B cell (primary cell): Measurements from ENCODE around the gene EHD2. TPM values are rescaled to one million over a fixed set of nuclear protein-coding genes. Genes with fewer than 3 reads are reported as not detected.

Source experiments
- ATAC-seq: fragments of 200-7000 bp; cut with Tn5 transposase; one replicate; pipeline ENCODE4 v1.10.0; 2021; ENCODE audit warnings: low read depth, mild to moderate bottlenecking, moderate number of reproducible peaks, moderate library complexity
- CTCF ChIA-PET: fragments of 350-600 bp; sonication (Branson Sonifier 250); formaldehyde crosslinking; loops from one replicate; lab custom pipeline; 2021; ENCODE audit warnings: antibody characterized with exemption, inconsistent platforms; lab: Charles Lee
- POLR2A ChIA-PET: fragments of 350-600 bp; sonication (Branson Sonifier 250); formaldehyde crosslinking; loops from one replicate; lab custom pipeline; 2021; ENCODE audit warnings: antibody characterized with exemption; lab: Charles Lee
- DNase-seq: peaks from one replicate; pipeline ENCODE4 v3.0.0; 2013
- H2AFZ ChIP-seq: 2 replicates; pipeline ENCODE4 v1.6.1; 2012; ENCODE audit warnings: mild to moderate bottlenecking, low read depth, low read length; ENCODE audit not compliant: insufficient read depth, poor library complexity, severe bottlenecking
- H3K27ac ChIP-seq, 2 donors: 1 replicate in 1 of 2; 2 replicates in 1 of 2; pipeline ENCODE4 v1.5.1; 2012 to 2013; ENCODE audit warnings: low read length in 2 of 2, mild to moderate bottlenecking in 2 of 2, moderate library complexity in 1 of 2
- H3K27me3 ChIP-seq, 4 experiments: fragments of 200-600 bp in 1 of 4; sonication (generic) in 1 of 4; replicated peaks in 1 of 4; 1 replicate in 2 of 4; 2 replicates in 2 of 4; pipeline versions ENCODE4 v1.6.1 to v1.7.0; 2013 to 2016; ENCODE audit warnings: low read length in 3 of 4, mild to moderate bottlenecking in 2 of 4, mixed read lengths in 1 of 4, moderate library complexity in 1 of 4; ENCODE audit not compliant: insufficient read depth in 4 of 4, control insufficient read depth in 3 of 4; ENCODE audit errors: control extremely low read depth in 1 of 4
- H3K36me3 ChIP-seq, 2 experiments: replicated peaks in 1 of 2; 1 replicate in 1 of 2; 2 replicates in 1 of 2; pipeline versions ENCODE4 v1.6.1 to v1.7.1; 2013; ENCODE audit warnings: low read length in 1 of 2; ENCODE audit not compliant: insufficient read depth in 2 of 2, control insufficient read depth in 1 of 2; ENCODE audit errors: control extremely low read depth in 1 of 2, extremely low read depth in 1 of 2
- H3K4me1 ChIP-seq, 2 donors: fragments of 200-600 bp in 1 of 2; sonication (generic) in 1 of 2; 1 replicate in 1 of 2; 2 replicates in 1 of 2; pipeline versions ENCODE4 v1.5.1 to v1.6.1; 2013 to 2017; ENCODE audit warnings: low read length in 2 of 2; ENCODE audit not compliant: control insufficient read depth in 2 of 2, insufficient read depth in 2 of 2
- H3K4me2 ChIP-seq: replicated peaks from 2 replicates; pipeline ENCODE3; 2012; ENCODE audit warnings: mild to moderate bottlenecking, low read depth, low read length; ENCODE audit not compliant: poor library complexity, severe bottlenecking
- H3K4me3 ChIP-seq, 5 experiments: fragments of 200-600 bp in 1 of 5; sonication (generic) in 1 of 5; 1 replicate in 3 of 5; 2 replicates in 2 of 5; pipeline versions ENCODE4 v1.5.1 to v1.7.0; 2011 to 2016; ENCODE audit warnings: low read length in 4 of 5, mild to moderate bottlenecking in 4 of 5, low read depth in 2 of 5, control low read depth in 1 of 5, moderate library complexity in 1 of 5; ENCODE audit not compliant: insufficient read depth in 1 of 5; ENCODE audit errors: control extremely low read depth in 1 of 5, extremely low read depth in 1 of 5
- H3K79me2 ChIP-seq: fragments of 200-600 bp; sonication (generic); one replicate; pipeline ENCODE4 v1.6.0; 2016; ENCODE audit warnings: low read length; ENCODE audit not compliant: control insufficient read depth, insufficient read depth
- H3K9ac ChIP-seq: fragments of 200-600 bp; sonication (generic); 2 replicates; pipeline ENCODE4 v1.6.1; 2017; ENCODE audit warnings: mild to moderate bottlenecking, low read length, moderate library complexity
- H3K9me3 ChIP-seq, 3 donors: one replicate each; pipeline versions ENCODE4 v1.6.1 to v1.7.1; 2013; ENCODE audit warnings: low read length in 2 of 3; ENCODE audit not compliant: control insufficient read depth in 2 of 3, insufficient read depth in 1 of 3; ENCODE audit errors: control extremely low read depth in 1 of 3
- H4K20me1 ChIP-seq: 2 replicates; pipeline ENCODE4 v1.6.0; 2012; ENCODE audit warnings: mild to moderate bottlenecking, low read length; ENCODE audit not compliant: insufficient read depth, control insufficient read depth, poor library complexity, severe bottlenecking
- H3K27ac Mint-ChIP-seq: one replicate; pipeline ENCODE4 v1.8.0; 2021; ENCODE audit warnings: mixed read lengths
- H3K27me3 Mint-ChIP-seq: one replicate; pipeline ENCODE4 v1.8.0; 2021; ENCODE audit warnings: mixed read lengths
- H3K4me1 Mint-ChIP-seq: one replicate; pipeline ENCODE4 v1.8.0; 2021; ENCODE audit warnings: mixed read lengths
- H3K4me3 Mint-ChIP-seq: one replicate; pipeline ENCODE4 v1.8.0; 2021; ENCODE audit warnings: mixed read lengths
- H3K9me3 Mint-ChIP-seq: one replicate; pipeline ENCODE4 v1.8.0; 2022; ENCODE audit warnings: mixed read lengths; ENCODE audit not compliant: insufficient read depth
- EZH2 ChIP-seq: IDR thresholded peaks from 2 replicates; pipeline ENCODE4 v1.6.1; 2012; ENCODE audit warnings: borderline replicate concordance, low read depth, mild to moderate bottlenecking, moderate library complexity, low read length; ENCODE audit not compliant: insufficient read depth, poor library complexity, severe bottlenecking
- WGBS: methylation state at CpG from one replicate; pipeline ENCODE4 v1.1.5; 2013; ENCODE audit warnings: missing lambda C conversion rate; ENCODE audit not compliant: insufficient coverage; 5-methylcytosine and 5-hydroxymethylcytosine counted together
- intact Hi-C: fragments of 100-400 bp; cut with micrococcal nuclease; formaldehyde crosslinking; loops from one replicate; pipeline ENCODE4 v1.10.0; 2022
- polyA plus RNA-seq: library from polyadenylated mRNA; depleted of rRNA; stranded (reverse); fragments of >200 nt; gene quantifications from 2 replicates; pipeline ENCODE4 v1.2.3, GENCODE V29; 2012
- total RNA-seq, 2 donors: library from RNA; stranded (reverse); fragments of 120-200 nt in 1 of 2; gene quantifications; 1 replicate in 1 of 2; 2 replicates in 1 of 2; pipeline versions ENCODE4 v1.2.3 to v1.2.4, GENCODE V29; 2013 to 2022
- TF ChIP-seq, protein P1 (sequence below): fragments of 200-600 bp; IDR thresholded peaks from one replicate; pipeline ENCODE4 v1.8.0; 2022; ENCODE audit warnings: antibody characterized with exemption, mild to moderate bottlenecking

EHD2 gene
- total and polyA plus RNA-seq, 2 donors (not counting 1 experiment from before 2014, with no cell fraction given): not detected

DNA sequence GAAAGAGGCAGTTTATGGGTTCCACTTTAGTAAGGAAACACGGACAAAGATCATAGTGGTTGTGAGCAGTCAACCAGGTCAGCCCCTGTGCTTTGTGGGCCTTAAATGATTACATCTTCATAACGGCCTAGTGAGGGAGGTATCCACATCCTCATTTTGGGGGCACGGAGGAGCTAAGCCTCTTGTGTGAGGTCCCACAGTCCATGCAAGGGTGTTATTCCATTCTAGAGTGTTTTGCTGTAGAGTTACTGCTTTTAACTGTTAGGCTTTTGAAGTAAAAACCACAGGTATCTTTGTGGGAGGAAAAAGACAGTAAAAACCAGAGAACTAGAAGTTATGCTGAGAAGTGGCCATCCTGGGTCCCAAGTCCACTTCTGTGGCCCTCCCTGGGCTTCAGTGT, 36.1 kb downstream of the EHD2 start:
- intact Hi-C loops: no loop called here
- Mint-ChIP-seq H3K4me3 (no peak overlapping the region), H3K9me3 (no peaks in the 10 kb centered on the region), H3K4me1 (peaks cover 27% of the 10 kb centered on the region), H3K27ac (no peak overlapping the region), H3K27me3 (no peaks in the 10 kb centered on the region)
- TF ChIP-seq EZH2: no peak
- TF ChIP-seq, protein P1, sequence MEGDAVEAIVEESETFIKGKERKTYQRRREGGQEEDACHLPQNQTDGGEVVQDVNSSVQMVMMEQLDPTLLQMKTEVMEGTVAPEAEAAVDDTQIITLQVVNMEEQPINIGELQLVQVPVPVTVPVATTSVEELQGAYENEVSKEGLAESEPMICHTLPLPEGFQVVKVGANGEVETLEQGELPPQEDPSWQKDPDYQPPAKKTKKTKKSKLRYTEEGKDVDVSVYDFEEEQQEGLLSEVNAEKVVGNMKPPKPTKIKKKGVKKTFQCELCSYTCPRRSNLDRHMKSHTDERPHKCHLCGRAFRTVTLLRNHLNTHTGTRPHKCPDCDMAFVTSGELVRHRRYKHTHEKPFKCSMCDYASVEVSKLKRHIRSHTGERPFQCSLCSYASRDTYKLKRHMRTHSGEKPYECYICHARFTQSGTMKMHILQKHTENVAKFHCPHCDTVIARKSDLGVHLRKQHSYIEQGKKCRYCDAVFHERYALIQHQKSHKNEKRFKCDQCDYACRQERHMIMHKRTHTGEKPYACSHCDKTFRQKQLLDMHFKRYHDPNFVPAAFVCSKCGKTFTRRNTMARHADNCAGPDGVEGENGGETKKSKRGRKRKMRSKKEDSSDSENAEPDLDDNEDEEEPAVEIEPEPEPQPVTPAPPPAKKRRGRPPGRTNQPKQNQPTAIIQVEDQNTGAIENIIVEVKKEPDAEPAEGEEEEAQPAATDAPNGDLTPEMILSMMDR: no peak
- H4K20me1 ChIP-seq: peaks cover 79% of the 10 kb centered on the region
- no peak overlapping the region for H2AFZ ChIP-seq
- ChIA-PET CTCF (no interaction called here), POLR2A (no interaction called here)
- H3K27ac ChIP-seq: no peak overlapping the region
- H3K27me3 ChIP-seq: no peaks in the 10 kb centered on the region
- no peak overlapping the region for H3K9ac ChIP-seq
- DNase-seq: no peak
- peak overlapping the region; percentile 9 for H3K4me2 ChIP-seq
- H3K9me3 ChIP-seq: peaks cover 0 to under 1% (median 0%) of the 10 kb centered on the region in 3 donors
- no peak overlapping the region for H3K4me3 ChIP-seq
- H3K36me3 ChIP-seq: peaks cover 0 to 69% of the 10 kb centered on the region in 2 experiments
- H3K4me1 ChIP-seq: peaks cover 18 to 41% of the 10 kb centered on the region in 2 donors
- 0% methylated on average over 2 of the region's 3 CpGs for WGBS
- peaks cover 40% of the 10 kb centered on the region for H3K79me2 ChIP-seq
- no peak for ATAC-seq

DNA sequence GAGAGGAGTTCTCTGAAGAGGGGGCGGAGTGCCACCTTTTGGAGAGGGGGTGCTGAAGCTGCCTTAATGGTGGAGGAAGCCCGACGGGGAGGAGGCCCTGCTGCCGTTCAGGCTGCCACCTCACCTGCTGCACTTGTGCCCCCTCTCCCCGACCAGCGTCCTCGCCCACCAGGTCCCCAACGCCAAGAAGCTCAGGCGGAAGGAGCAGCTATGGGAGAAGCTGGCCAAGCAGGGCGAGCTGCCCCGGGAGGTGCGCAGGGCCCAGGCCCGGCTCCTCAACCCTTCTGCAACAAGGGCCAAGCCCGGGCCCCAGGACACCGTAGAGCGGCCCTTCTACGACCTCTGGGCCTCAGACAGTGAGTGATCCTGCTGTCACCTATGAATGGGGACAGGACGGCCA, 37.5 kb downstream of the EHD2 start:
- peaks cover 11 to 33% of the 10 kb centered on the region in 2 donors for H3K4me1 ChIP-seq

More for the DNA sequence above, 37.5 kb downstream of the EHD2 start:
- intact Hi-C loops: no loop called here
- Histone ChIP-seq H4K20me1 (peaks cover 91% of the 10 kb centered on the region), H2AFZ (no peak overlapping the region), H3K27ac (no peak overlapping the region), H3K4me2 (no peak overlapping the region), H3K79me2 (peaks cover 40% of the 10 kb centered on the region), H3K4me3 (no peak overlapping the region), H3K27me3 (no peaks in the 10 kb centered on the region), H3K36me3 (peaks cover 0 to 80% of the 10 kb centered on the region in 2 experiments), H3K9ac (no peak overlapping the region), H3K9me3 (peaks cover 0 to 4% (median 0%) of the 10 kb centered on the region in 3 donors)
- DNase-seq (peak; percentile 7), ATAC-seq (no peak)
- 96% methylated on average over 18 of the region's 18 CpGs for WGBS
- H3K27me3 Mint-ChIP-seq: no peaks in the 10 kb centered on the region
- TF ChIP-seq, protein P1: no peak
- no peak for TF ChIP-seq EZH2
- ChIA-PET POLR2A (interaction anchor here (0.6 kb wide), 1 partner anchor 502 kb away, joined by 7 read pairs; no protein-coding TSS in a partner anchor), CTCF (no interaction called here)
- H3K4me1 Mint-ChIP-seq: peaks cover 18% of the 10 kb centered on the region
- no peak overlapping the region for H3K27ac Mint-ChIP-seq
- H3K4me3 Mint-ChIP-seq: no peak overlapping the region
- no peaks in the 10 kb centered on the region for H3K9me3 Mint-ChIP-seq
